Astrocyte (in vitro differentiated cells and primary cell): ENCODE measurements around the gene ZBTB22. TPM values are rescaled to one million over a fixed set of nuclear protein-coding genes. Genes with fewer than 3 reads are reported as not detected.

Experiments
- DNase-seq: peaks from one replicate; pipeline ENCODE4 v3.0.0-alpha.2; 2010; ENCODE audit warnings: low read depth
- FAIRE-seq: peaks from 2 replicates; lab custom pipeline; 2011; peaks lifted over from hg19 to GRCh38; lab: Jason Lieb, UNC
- H2AFZ ChIP-seq: 2 replicates; pipeline ENCODE4 v1.6.0; 2012; ENCODE audit warnings: low read depth, low read length, inconsistent platforms
- H3K27ac ChIP-seq: 2 replicates; pipeline ENCODE4 v1.5.1; 2011; ENCODE audit warnings: low read depth, low read length, inconsistent platforms
- H3K27me3 ChIP-seq: 2 replicates; pipeline ENCODE4 v1.6.0; 2011; ENCODE audit warnings: low read length, inconsistent platforms; ENCODE audit not compliant: insufficient read depth
- H3K36me3 ChIP-seq: 2 replicates; pipeline ENCODE4 v1.5.1; 2011; ENCODE audit warnings: low read length, inconsistent platforms; ENCODE audit not compliant: insufficient read depth
- H3K4me1 ChIP-seq: 2 replicates; pipeline ENCODE4 v1.5.1; 2011; ENCODE audit warnings: low read length, inconsistent platforms; ENCODE audit not compliant: insufficient read depth
- H3K4me2 ChIP-seq: 2 replicates; pipeline ENCODE4 v1.6.0; 2012; ENCODE audit warnings: low read length, inconsistent platforms
- H3K4me3 ChIP-seq: 2 replicates; pipeline ENCODE4 v1.5.1; 2011; ENCODE audit warnings: low read depth, mild to moderate bottlenecking, low read length, inconsistent platforms; ENCODE audit not compliant: insufficient read depth
- H3K79me2 ChIP-seq: 2 replicates; pipeline ENCODE4 v1.6.0; 2012; ENCODE audit warnings: mild to moderate bottlenecking, low read length, inconsistent platforms; ENCODE audit not compliant: insufficient read depth
- H3K9ac ChIP-seq: 2 replicates; pipeline ENCODE4 v1.6.0; 2012; ENCODE audit warnings: mild to moderate bottlenecking, low read length, inconsistent platforms
- H3K9me3 ChIP-seq: 2 replicates; pipeline ENCODE4 v1.5.1; 2012; ENCODE audit warnings: low read depth, mild to moderate bottlenecking, low read length, inconsistent platforms; ENCODE audit not compliant: insufficient read depth
- H4K20me1 ChIP-seq: 2 replicates; pipeline ENCODE4 v1.6.0; 2012; ENCODE audit warnings: low read length, inconsistent platforms; ENCODE audit not compliant: insufficient read depth
- H3K27ac Mint-ChIP-seq: one replicate; pipeline ENCODE4 v1.8.0; 2021; ENCODE audit warnings: mild to moderate bottlenecking, mixed read lengths; ENCODE audit not compliant: unreplicated experiment
- H3K27me3 Mint-ChIP-seq: one replicate; pipeline ENCODE4 v1.8.0; 2021; ENCODE audit warnings: low read depth, mixed read lengths; ENCODE audit not compliant: unreplicated experiment
- H3K36me3 Mint-ChIP-seq: one replicate; pipeline ENCODE4 v1.8.0; 2021; ENCODE audit warnings: low read depth, mixed read lengths; ENCODE audit not compliant: unreplicated experiment
- H3K4me1 Mint-ChIP-seq: one replicate; pipeline ENCODE4 v1.8.0; 2021; ENCODE audit warnings: low read depth, mixed read lengths; ENCODE audit not compliant: unreplicated experiment
- H3K4me3 Mint-ChIP-seq: one replicate; pipeline ENCODE4 v1.8.0; 2021; ENCODE audit warnings: mild to moderate bottlenecking, moderate library complexity, mixed read lengths; ENCODE audit not compliant: unreplicated experiment
- H3K9me3 Mint-ChIP-seq: one replicate; pipeline ENCODE4 v1.8.0; 2021; ENCODE audit warnings: mild to moderate bottlenecking, mixed read lengths; ENCODE audit not compliant: unreplicated experiment
- EZH2 ChIP-seq: IDR thresholded peaks from 2 replicates; pipeline ENCODE4 v1.6.1; 2012; ENCODE audit warnings: mild to moderate bottlenecking, low read length, inconsistent platforms; ENCODE audit not compliant: insufficient read depth
- total RNA-seq: library from RNA; stranded (reverse); gene quantifications from 2 replicates; pipeline ENCODE4 v1.2.1, GENCODE V29; 2021
- TF ChIP-seq, protein P1 (sequence below): IDR thresholded peaks from 2 replicates; pipeline ENCODE4 v1.5.1; 2011; ENCODE audit warnings: low read depth, mild to moderate bottlenecking, inconsistent platforms, low read length, moderate library complexity; ENCODE audit not compliant: insufficient read depth

ZBTB22 gene
- total RNA-seq, 1 donor from 2014 or later, result 13.1 TPM

DNA sequence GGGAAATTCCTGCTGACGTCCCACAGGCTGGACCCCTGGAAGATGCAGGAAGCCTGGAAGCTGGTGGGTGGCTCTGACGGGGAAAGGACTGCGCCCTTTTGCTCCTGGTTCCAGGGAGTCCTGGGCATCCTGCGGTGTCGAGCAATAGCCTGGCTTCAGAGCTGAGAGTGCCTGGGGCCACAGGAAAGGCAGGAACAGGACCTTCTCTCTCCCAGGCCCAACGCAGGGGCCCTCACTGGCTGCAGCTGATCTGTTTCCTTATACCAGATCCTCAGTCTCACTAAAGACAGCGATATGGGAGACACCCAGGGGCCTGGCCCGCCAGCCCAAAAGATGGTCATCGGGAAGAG is 39.2 kb downstream of the ZBTB22 start:
- Histone ChIP-seq H3K9me3 (no peaks in the 10 kb centered on the region), H2AFZ (no peak overlapping the region), H3K27ac (no peak overlapping the region), H3K79me2 (peaks cover 27% of the 10 kb centered on the region), H3K27me3 (no peaks in the 10 kb centered on the region), H3K36me3 (peaks cover 37% of the 10 kb centered on the region), H3K4me3 (no peak overlapping the region), H4K20me1 (peaks cover 71% of the 10 kb centered on the region), H3K4me2 (no peak overlapping the region), H3K4me1 (peaks cover 41% of the 10 kb centered on the region), H3K9ac (no peak overlapping the region)
- FAIRE-seq (no peak), DNase-seq (no peak)
- Mint-ChIP-seq H3K27ac (no peak overlapping the region), H3K36me3 (peaks cover 25% of the 10 kb centered on the region), H3K27me3 (no peaks in the 10 kb centered on the region), H3K4me1 (peaks cover 26% of the 10 kb centered on the region), H3K9me3 (no peaks in the 10 kb centered on the region), H3K4me3 (peak overlapping the region; percentile 50)
- no peak for TF ChIP-seq EZH2
- TF ChIP-seq, protein P1, sequence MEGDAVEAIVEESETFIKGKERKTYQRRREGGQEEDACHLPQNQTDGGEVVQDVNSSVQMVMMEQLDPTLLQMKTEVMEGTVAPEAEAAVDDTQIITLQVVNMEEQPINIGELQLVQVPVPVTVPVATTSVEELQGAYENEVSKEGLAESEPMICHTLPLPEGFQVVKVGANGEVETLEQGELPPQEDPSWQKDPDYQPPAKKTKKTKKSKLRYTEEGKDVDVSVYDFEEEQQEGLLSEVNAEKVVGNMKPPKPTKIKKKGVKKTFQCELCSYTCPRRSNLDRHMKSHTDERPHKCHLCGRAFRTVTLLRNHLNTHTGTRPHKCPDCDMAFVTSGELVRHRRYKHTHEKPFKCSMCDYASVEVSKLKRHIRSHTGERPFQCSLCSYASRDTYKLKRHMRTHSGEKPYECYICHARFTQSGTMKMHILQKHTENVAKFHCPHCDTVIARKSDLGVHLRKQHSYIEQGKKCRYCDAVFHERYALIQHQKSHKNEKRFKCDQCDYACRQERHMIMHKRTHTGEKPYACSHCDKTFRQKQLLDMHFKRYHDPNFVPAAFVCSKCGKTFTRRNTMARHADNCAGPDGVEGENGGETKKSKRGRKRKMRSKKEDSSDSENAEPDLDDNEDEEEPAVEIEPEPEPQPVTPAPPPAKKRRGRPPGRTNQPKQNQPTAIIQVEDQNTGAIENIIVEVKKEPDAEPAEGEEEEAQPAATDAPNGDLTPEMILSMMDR, result no peak

DNA sequence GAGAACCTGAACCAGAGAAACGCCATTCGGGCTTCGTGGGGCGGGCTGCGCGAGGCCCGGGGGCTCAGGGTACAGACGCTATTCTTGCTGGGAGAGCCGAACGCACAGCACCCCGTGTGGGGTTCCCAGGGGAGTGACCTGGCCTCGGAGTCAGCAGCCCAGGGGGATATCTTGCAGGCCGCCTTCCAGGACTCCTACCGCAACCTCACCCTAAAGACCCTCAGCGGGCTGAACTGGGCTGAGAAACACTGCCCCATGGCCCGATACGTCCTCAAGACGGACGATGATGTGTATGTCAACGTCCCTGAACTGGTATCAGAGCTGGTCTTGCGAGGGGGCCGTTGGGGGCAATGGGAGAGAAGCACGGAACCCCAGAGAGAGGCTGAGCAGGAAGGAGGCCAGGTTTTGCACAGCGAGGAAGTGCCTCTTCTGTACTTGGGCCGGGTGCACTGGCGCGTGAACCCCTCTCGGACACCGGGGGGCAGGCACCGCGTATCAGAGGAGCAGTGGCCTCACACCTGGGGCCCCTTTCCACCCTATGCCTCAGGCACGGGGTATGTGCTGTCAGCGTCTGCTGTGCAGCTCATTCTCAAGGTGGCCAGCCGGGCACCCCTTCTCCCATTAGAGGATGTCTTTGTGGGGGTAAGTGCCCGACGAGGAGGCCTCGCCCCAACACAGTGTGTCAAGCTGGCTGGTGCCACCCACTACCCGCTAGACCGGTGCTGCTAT is 39.7 kb downstream of the ZBTB22 start:
- H3K36me3 Mint-ChIP-seq, result peaks cover 26% of the 10 kb centered on the region
- H3K36me3 ChIP-seq, result peaks cover 42% of the 10 kb centered on the region
- peaks cover 77% of the 10 kb centered on the region for H4K20me1 ChIP-seq
- H3K9me3 ChIP-seq, result no peaks in the 10 kb centered on the region
- peak overlapping the region; percentile 95 for H3K4me2 ChIP-seq
- no peaks in the 10 kb centered on the region for H3K27me3 Mint-ChIP-seq
- H3K9me3 Mint-ChIP-seq, result no peaks in the 10 kb centered on the region
- DNase-seq (no peak), FAIRE-seq (no peak)
- H3K79me2 ChIP-seq, result peaks cover 33% of the 10 kb centered on the region
- peak overlapping the region; percentile 81 for H3K4me3 Mint-ChIP-seq
- H3K27ac ChIP-seq, result no peak overlapping the region
- H3K4me1 Mint-ChIP-seq, result peaks cover 26% of the 10 kb centered on the region
- H3K9ac ChIP-seq, result peak overlapping the region; percentile 66
- peaks cover 46% of the 10 kb centered on the region for H3K4me1 ChIP-seq
- peak overlapping the region; percentile 54 for H3K4me3 ChIP-seq
- TF ChIP-seq, protein P1, result no peak
- TF ChIP-seq EZH2, result no peak
- H3K27ac Mint-ChIP-seq, result peak overlapping the region; percentile 85
- no peak overlapping the region for H2AFZ ChIP-seq
- no peaks in the 10 kb centered on the region for H3K27me3 ChIP-seq
